ENCODE measurements around the gene C17orf50.

- TF ChIP-seq CTCF (IDR thresholded peaks at IDR 0.05) (no peak), POLR2A (IDR thresholded peaks at IDR 0.05) (no peak)
Measured at GRCh38 chr17:35793257-35793656, 32.6 kb downstream of the C17orf50 start.
